Activated CD8-positive, alpha-beta memory T cell treated with anti-CD3 and anti-CD28 coated beads, Interleukin-2, amount 50 U/mL, for 1 hour (primary cell): ENCODE data around the gene LRRC58.
"Not testable (repeated sequence)": the region's sequence is repeated elsewhere in the genome, so short reads cannot be mapped to it uniquely, and the experiment has no call there.

ENCODE experiments used
- DNase-seq: peaks from one replicate; pipeline ENCODE4 v3.0.0-alpha.2; 2020; ENCODE audit errors: extremely low read depth

LRRC58 gene

DNA sequence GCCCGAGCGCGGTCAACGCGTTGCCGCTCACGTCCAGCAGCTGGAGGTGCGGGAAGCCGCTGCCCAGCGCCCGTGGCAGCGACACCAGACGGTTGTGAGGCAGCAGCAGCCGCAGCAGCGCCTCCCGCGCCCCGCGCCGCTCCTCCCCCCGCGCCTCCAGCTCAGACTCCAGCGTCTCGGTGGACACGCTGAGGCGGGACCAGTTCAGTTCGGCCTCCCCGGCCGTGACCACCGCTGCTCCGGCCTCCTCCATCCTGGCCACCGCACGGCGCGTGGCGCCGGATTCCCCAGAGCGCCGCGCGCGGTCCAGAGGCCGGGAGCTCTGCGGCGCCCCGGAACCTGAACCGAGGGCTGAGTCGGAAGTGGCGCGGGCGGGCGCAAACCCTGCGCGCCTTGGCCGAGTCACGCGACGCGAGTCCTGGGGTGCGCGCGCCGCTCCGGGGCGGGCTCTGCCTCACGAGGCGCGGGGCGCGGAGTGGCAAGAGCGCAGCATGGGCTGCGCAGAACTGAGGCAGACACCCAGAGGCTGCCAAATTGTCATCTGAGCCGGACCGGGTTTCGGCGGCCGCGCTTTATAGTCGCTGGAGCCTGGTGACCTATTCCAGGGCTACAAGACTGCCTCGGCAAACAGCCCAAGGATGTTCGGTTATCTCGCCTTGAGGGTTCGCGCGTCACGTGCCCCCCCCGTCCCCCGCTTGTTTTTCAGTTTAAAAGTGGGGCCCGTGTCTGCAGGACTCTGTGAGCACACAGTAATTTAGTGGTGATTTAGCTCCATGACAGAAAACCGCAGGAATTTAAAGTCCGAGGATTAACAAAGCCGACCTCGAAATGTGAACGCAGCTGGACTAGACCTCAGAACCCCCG lies at the start of gene LRRC58:
Gene LRRC58 (minus strand): TSS at position 364 of the 864 bp plus-strand sequence. CDS start 111 bp downstream, at position 253.
- peak; percentile 49 for DNase-seq

DNA sequence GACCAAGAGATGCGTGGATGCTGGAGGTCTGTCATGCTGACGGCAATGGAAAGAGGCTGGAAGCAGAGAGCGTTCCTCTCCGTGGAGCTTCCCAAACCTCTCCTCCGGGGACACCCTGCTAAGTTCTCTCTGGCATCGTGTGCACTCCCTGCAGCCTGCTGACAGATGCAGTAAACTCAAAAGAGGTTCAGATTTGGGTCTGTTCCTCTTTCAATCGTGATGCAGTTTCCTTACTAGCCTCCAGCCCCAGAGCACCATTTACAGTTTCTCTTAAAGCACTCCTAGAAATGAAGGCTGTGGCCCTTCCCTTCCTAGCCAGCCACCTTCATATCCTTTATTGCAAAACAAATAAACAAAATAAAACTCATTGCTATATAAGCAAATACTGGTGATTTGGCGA lies 47.3 kb upstream of the LRRC58 start:
- no peak for DNase-seq

DNA sequence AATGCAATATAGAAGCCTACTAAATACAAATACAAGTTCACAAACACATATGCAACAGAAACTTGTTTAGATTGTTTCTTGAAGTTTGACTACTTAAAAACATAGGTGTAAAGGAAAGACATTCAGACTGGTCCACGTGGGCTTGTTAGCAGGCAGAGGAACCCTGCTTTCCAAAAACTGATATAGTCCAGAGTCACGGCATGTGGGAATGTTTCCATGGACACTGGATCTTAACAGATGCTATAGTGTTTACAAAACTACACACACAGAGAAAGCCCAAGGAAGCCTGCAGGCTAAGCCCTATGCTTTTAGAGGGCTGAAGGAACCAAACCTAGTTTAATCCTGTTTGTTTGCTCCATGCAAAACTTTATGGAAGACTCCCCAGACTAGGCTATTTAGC lies 45.2 kb upstream of the LRRC58 start:
- no peak for DNase-seq

DNA sequence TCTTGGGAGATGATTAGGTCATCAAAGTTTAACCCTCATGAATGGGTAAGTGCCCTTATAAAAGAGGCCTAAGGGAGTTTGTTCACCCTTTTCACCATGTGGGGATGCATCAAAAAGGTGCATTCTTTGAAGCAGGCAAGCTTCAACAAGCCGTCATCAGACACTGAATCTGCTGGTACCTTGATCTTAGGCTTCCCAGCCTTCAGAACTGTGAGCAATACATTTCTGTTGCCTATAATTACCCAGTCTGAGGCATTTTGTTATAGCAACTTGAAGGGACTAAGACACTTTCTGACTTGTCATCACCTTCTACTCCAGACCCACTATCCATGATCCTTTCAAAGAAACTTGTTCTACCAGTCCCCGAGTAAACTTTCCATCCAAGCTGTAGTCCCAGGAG lies 44.6 kb upstream of the LRRC58 start:
- DNase-seq, result no peak

DNA sequence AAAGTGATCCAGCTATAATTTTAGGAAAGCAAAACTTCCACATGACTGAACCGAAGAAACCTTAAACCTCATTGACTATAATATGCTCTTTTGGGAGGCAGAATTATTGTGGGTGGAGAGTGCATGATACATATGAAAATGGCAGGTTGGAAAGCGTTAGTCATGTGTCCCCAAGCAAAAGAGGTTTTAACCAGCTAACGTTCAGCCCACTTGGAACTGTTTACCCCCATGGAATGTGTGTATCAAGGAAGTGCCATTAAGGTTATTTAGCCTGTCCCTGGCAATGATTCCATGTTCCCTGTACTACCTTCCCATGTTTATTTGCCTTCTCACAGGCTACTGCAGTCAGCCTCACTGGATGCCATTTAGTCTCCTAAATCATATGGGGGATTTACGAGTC lies 44.1 kb upstream of the LRRC58 start:
- DNase-seq, result no peak

DNA sequence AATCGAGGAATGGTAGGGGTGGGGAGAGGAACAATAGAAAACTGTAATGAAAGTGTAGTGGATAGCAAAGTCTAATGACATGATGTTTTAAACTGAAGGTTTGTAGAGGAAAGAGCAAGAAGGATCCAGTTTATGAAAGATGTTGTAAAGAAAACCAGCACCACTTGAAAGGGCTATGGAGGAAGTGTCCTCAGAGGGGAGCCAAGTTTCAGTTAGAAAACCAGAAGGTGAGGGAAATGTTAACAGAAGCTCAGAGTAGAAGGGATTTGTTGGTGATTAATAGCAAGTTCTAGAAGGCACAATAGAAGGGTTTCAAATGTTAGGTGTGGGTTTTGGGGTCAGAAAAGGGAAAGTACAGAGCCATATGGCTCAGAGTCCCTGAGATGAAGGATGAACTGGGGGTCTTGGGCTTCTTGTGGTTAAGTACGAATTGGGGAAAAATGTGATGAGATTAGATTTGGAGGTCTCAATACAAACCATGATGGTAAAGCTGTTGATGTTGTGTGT lies 33.8 kb upstream of the LRRC58 start:
- DNase-seq, result no peak

DNA sequence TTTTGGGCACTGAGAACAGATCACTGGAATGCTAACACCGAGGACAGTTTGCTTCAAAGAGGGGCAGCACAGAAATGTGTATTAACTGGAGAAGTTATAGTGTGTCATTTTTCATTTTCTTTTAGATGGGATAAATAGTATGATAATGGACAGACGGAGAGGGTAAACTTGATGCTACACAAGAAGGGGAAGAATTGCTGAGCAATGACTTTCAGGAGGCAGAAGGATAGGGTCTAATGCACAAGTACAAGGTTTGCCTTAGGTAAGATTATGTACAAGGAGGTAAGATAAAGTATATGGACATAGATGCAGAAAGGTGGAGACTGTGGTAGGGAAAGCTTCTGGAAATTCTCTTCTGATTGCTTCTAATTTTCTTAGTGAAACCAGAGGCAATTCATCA lies 32.3 kb upstream of the LRRC58 start:
- no peak for DNase-seq

DNA sequence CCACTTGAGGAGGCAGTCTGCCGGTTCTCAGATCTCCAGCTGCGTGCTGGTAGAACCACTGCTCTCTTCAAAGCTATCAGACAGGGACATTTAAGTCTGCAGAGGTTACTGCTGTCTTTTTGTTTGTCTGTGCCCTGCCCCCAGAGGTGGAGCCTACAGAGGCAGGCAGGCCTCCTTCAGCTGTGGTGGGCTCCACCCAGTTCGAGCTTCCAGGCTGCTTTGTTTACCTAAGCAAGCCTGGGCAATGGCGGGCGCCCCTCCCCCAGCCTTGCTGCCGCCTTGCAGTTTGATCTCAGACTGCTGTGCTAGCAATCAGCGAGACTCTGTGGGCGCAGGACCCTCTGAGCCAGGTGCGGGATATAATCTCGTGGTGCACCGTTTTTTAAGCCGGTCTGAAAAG lies 28.8 kb upstream of the LRRC58 start:
- not testable (repeated sequence) for DNase-seq

DNA sequence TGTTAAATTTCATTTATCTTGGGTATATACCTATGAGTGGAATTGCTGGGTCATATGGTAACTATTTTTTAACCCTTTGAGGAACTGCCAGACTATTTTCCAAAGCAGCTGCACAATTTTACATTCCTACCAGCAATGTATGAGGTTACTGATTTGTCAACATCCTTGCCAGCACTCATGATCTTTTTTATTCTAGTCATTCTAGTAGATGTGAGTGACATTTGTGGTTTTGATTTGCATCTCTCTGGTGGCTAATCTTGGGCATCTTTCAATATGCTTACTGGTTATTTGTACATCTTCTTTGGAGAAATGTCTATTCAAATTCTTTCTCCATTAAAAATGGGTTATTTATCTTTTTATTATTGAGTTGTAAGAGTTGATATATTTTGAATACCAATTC lies 21.3 kb upstream of the LRRC58 start:
- no peak for DNase-seq

DNA sequence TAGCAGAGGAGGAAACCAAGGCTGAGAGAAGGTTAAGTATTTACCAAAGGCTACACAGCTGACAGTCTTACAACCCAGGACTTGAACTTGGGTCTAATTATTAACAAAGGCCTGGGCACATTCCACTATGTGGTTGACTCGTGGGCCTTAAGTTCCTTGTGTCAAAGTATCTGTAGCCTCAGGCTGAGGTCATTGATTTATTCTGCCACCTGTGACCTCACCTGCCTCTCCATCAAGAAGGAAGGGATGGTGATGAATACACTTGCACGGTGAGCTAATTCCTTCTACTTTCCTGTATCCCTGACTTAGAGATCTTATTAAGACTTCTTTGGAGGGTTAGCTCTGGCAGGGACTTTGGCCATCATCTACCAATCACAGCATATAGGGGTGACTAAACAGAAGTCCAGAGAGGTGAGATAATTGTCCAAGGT lies 19.9 kb upstream of the LRRC58 start:
- DNase-seq, result no peak

DNA sequence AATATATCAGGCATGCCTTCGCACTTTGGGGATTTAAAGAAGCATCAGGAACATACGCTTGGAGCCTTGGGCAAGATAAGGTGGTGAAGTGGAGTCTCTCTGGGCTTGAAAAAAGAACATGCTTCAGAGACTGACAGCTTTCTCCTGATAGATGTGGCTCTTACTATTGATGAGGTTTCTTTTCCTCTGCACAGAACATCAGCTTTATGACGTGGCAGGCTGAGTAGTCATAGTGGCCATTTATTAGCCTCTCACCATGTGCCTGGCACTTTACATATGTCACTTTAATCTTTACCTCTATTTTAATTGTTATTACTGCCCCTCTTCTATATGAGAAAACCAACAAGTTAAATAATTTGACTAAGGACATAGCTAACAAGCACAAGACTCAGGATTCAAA lies 19.0 kb upstream of the LRRC58 start:
- DNase-seq, result no peak

DNA sequence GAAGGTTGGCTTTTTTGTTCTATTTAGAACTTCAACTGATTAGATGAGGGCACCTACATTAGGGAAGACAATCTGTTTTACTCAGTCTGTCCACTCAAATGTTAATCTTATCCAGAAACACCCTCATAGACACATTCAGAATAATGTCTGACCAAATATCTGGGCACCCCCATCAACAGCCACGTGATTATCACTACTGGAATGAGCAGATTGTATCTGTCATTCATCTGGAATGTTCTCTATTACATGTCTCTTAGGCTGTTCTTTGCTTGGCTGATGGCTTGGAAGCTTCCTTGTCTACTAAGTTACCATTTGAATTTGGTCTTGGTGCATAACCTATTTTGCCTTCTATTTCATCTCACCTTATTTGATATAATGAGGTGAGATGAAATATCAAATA lies 15.7 kb upstream of the LRRC58 start:
- DNase-seq, result no peak

DNA sequence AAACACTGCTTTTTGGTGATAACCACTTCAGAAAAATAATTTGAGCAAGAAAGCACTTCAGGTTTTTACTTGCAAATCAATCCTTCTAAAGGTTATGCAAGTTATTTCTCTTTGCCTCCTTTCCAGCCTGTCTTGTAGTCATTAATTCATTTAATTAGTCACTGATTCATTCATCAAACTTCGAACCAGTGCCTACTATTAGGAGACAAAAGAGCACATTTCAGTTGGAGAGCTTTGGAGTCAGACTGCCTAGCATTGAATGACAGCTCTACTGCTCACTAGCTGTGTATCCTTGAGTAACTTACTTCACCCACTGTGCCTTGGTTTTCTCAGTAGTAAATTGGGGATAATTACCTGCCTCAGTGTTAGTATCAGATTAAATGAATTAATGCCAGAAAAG lies 14.9 kb upstream of the LRRC58 start:
- no peak for DNase-seq

DNA sequence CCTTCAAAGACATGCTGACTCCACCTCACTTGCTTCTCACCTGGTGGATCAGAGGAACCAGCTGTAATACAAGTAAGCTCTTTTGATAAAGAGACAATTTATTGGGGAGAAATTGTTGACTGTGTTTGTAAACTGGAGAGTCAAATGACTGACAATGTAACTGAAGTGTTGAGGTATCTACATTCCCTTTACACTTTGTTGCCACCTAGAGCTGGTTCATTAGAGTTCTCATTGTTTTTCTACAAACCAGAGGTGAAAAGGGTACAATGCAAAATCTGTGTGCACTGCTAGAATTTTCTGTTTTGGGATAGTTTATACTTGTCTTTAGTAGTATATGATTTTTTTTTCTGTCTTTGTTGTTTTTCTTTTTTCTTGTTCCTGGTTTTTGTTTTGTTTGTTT lies 8.7 kb upstream of the LRRC58 start:
- no peak for DNase-seq

DNA sequence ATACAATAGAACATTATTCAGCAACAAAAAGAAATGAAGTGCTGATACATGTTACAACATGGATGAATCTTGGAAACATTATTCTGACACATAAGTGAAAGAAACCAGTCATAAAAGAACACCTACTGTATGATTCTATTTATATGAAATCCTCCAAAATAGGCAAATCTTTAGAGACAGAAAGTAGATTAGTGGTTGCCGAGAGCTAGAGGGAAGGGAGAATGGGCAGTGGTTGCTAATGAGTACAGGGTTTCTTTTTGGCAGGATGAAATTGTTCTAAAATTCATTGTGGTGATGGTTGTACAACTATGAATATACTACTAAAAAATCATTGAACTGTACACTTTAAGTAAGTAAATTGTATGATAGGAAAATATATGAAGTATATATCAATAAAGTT lies 6.3 kb upstream of the LRRC58 start:
- no peak for DNase-seq

DNA sequence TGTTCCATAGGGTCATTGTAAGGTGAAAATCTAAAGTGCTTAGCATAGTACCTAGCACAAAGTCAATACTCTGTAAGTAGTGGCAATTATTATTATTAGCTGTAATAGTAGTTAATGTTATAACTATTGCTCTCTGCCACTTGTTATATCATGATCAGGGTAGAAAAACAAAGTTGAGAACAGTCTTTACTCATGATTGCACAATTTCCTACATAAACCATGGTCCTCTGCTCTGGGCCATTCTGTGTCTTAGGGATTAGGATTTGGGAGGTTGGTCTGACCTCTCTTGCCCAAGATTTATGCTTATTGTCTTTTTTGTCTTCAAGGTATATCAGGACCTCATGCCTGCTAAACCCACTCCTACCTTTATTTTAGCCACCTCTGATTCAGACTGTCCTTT lies 4.3 kb upstream of the LRRC58 start:
- no peak for DNase-seq

DNA sequence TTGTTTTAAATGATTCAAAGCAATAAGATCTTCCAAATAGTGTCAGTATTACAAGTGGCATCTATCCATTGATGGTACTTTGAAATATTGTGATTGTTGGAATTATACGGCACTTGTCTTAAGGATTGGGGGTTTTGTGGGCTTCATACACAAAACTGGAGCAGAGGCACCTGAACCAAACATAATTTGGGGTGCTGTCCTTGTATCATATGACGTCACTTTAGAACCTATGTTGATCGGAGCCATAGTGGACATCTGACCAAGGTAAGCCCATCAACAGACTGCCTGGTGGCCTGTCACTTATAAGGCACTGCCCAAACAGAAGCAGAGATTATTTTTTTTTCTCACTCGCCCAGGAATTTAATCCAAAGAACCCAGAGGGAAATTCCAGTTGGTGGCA lies 2.9 kb upstream of the LRRC58 start:
- DNase-seq, result no peak

DNA sequence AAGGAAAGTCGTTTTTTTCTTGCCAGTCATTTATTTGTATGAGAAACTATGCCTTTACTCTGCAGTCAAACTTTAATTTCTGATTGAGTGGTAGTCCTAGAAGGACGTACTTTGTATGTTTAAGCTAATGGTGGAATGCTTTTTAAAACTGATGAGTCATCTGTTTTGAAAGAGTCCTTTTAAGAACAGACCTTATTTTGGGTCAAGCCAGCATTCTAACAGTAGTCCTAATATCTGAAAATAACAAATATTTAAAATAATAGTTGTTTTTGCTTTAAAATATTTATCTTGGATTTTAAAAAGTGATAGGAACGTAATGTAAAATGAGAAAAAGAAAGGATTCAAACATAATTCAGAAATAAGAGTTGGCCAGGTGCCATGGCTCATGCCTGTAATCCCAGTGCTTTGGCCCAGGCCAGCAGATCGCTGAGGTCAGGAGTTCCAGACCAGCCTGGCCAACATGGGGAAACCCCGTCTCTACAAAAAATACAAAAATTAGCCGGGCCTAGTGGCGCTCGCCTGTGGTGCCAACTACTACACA lies 1.3 kb upstream of the LRRC58 start:
- DNase-seq, result no peak

DNA sequence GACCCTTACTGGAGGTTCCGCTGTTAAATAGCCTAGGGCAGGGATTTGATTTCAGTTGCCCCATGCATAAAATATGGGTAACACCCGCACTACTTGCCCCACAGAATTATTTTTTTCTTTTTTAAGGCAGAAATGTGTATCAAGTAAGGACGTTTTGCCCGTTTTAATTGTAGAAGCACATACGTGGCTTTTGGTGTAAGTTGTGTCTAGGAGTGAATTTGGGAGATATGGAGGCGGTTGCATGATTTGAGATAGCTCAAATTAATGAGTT lies 636 bp upstream of the LRRC58 start:
- no peak for DNase-seq

DNA sequence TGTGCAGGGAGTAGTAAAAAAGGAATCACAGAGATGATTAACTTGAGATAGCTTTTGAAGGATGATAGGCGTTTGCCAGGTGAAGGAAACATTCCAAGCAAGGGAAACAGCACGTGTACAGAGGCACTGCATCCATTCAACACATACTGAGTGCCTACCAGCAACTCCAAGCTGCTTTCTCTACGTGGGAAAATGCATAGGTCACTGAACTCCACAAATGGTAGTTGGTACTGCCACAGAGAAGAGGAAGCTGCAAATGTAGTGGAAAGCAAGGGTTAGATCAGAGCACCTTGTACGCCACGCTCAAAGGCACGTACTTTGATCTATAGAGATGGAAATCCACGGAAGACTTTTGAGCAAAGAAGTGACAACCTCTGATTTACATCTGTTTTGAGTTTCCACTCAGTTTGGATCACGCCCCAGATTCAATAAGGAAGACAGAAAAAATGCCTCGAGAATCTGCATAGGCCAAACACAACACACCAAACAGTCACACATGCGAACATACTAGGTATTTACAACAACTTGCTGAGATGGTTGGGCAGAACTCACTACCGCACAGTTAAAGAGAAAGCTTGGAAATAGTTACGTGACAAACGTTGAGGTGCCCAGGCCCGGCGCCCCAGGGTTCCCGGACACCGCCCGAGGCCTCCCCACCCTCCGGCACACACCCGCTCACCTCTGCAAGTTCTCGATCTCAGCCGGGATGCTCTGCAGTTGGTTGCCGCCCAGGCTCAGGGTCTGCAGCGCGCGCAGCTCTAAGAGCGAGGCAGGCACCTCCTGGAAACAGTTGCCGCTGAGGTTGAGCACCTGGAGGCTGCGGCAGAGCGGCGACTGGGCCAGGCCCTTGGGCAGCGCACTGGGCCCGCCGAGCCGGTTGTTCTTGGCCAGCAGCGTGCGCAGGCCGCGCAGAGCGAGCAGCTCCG lies 826 bp downstream of the LRRC58 start:
- DNase-seq, result no peak

DNA sequence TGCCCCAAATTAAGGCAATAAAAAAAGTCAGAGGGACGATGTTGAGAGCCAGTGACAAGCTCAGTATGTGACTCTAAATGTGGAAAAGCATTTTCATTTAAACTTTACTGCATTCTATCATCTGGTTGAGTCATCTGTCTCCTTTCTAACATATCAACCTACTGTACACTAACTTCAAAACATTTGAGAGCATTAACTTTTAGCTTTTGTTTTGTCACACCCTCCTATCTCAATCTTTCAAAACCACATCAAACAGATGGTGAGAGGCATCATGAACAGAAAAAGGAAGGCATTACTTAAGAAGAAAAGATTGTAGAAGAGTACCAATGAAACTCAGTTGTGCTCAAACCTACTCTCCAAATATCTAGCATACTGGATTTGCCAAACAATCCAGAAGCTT lies 4.8 kb downstream of the LRRC58 start:
- no peak for DNase-seq

DNA sequence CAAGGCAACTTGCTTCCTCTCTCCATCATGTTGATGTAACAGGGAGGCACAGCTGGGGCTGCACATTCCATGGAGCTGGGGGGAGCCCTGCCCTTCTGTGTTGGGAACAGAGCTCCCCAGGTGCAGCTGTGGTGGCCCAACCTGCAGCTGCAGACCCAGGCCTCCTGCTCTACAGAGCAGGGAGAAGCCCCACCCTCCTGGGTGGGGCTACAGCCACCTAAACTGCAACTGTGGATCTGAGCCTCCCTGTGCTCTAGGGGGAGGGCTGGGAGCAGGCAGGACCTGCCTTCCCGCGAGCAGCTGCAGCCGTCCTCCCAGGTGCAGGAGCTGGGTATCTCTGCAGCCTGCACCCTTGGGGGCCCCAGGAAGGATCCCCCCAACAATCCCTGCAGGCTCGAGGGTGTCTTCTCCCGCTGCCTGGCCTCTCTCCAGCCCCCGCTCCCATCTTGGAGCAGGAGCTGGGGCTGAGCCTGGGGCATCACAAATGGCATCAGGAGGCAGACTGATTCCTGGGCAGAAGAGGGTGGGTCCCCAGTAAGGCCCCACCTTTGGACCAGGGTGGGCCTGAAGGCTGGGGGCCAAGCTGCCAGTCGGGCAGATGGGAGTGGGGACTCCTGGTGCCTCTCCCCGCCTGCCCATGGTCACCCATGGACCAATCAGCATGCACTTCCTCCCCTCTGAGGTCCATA lies 7.4 kb downstream of the LRRC58 start:
- DNase-seq, result no peak
